ENCODE data around the gene IFI44L.

DNA sequence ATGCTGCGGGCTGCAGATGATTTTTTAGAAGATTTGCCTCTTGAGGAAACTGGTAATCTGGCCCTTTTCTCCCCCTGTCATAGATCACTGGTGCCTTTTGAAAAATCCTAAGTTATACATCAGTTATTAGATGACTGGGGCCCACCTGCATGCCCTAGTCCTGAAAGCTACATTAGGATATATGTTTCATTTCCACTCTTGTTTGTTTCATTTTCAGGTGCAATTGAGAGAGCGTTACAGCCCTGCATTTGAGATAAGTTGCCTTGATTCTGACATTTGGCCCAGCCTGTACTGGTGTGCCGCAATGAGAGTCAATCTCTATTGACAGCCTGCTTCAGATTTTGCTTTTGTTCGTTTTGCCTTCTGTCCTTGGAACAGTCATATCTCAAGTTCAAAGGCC, 21.3 kb downstream of the IFI44L start:
- TF ChIP-seq CTCF (IDR thresholded peaks at IDR 0.05; ENCODE audit: low read depth, low read length) (no peak), EZH2phosphoT487 (IDR thresholded peaks at IDR 0.05; ENCODE audit: low read depth) (no peak)

Data from OCI-LY3 (cell line).